ENCODE measurements around the gene TEX11.
A peak's percentile ranks its signal among the peaks of the same experiment; 100 is the strongest.
"Not testable (repeated sequence)": the region's sequence is repeated elsewhere in the genome, so short reads cannot be mapped to it uniquely, and the experiment has no call there.

The TEX11 gene

DNA sequence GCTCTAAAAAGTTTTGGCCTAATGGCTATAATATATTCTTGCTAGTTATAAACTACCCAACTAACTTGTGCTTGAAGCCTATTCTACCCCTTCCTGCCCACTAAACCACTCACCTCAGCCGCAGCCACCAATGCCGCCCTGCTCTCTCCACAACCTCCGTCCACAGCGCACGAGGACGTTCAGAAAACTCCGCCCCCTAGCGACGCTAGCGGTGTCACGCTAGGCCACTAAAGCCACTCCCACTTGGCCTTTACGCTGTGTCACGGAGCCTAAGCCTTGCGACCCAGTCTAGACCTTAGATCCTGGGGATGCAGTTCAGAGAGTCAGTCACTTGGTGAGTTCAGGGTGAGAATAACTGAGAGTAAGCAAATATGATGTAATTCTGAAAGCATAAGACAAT lies at the start of gene TEX11:
Gene TEX11 (minus strand): TSS at position 171 of the 400 bp plus-strand sequence. CDS start 922 bp downstream, outside the sequence.
- no peak for DNase-seq

DNA sequence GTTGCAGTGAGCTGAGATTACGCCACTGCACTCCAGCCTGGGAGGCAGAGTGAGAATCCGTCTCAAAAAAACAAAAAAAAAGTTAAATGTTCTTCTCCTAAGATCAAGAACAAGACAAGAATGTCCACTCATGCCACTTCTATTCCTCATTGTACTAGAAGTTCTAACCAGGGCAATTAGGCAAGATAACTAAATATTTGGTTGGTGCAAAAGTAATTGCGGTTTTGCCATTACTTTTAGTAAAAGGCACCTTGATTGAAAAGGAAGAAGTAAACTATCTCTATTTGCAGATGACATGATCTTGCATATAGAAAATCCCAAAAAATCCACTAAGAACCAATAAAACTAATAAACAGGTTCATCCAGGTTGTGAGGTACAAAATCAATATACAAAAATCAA lies 46.4 kb upstream of the TEX11 start:
- no peak for DNase-seq

- no peak for DNase-seq
Observed at GRCh38 chrX:70924294-70924911, 15.9 kb upstream of the TEX11 start.

- no peak for DNase-seq
Observed at GRCh38 chrX:70922774-70923473, 14.4 kb upstream of the TEX11 start.

- DNase-seq = no peak
Observed at GRCh38 chrX:70921709-70922352, 13.3 kb upstream of the TEX11 start.

DNA sequence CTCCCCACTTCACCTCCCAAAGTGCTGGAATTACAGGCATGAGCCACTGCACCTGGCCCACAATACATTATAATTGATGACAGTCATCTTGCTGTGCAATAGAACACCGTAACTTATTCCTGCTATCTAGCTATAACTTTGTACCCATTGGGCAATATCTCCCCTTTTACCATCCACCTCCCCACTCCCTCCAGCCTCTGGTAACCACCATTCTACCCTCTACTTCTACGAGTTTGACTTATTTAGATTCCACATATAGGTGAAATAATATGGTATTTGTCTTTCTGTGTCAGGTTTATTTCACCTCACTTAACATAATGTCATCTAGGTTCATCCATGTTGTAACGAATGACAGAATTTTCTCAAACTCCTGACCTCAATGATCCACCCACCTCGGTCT lies 8.2 kb upstream of the TEX11 start:
- DNase-seq = no peak

- no peak for DNase-seq
Observed at GRCh38 chrX:70907900-70908299, 611 bp downstream of the TEX11 start.

DNA sequence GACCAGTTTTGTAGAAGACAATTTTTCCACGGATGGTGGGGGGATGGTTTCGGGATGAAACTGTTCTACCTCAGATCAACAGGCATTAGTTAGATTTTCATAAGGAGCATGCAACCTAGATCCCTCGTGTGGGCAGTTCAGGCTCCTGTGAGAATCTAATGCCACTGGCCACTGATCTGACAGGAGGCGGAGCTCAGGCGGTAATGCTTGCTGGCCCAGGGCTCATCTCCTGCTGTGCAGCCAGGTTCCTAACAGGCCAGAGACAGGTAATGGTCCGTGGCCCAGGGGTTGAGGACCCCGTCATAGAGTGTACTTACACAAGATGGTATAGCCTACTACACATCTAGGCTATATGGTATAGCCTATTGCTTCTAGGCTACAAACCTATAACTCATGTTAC lies 7.0 kb downstream of the TEX11 start:
- no peak for DNase-seq

GRCh38 chrX:70890441-70890840 lies 18.1 kb downstream of the TEX11 start:
- not testable (repeated sequence) for DNase-seq

DNA sequence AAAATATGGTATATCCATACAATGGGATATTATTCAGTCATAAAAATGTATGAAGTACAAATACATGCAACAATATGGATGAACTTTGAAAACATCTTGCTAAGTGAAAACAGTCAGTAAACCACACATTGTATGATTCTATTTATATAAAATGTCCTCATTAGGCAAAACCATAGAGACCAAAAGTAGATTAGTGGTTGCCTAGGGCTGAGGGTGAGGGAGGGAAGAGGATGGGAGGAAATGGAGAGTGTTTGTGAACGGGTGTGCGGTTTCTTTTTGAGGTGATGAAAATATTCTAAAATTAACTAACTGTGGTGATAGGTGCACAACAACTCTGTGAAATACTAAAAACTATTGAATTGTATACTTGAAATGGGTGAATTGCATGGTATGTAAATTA lies 29.6 kb downstream of the TEX11 start:
- DNase-seq = no peak

GRCh38 chrX:70852294-70852693 lies 56.2 kb downstream of the TEX11 start:
- no peak for DNase-seq

- DNase-seq = not testable (repeated sequence)
Observed at GRCh38 chrX:70844081-70844480, 64.4 kb downstream of the TEX11 start.

DNA sequence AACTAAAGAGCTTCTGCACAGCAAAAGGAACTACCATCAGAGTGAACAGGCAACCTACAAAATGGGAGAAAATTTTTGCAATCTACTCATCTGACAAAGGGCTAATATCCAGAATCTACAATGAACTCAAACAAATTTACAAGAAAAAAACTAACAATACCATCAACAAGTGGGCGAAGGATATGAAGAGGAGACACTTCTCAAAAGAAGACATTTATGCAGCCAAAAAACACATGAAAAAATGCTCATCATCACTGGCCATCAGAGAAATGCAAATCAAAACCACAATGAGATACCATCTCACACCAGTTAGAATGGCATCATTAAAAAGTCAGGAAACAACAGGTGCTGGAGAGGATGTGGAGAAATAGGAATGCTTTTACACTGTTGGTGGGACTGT lies 64.9 kb downstream of the TEX11 start:
- DNase-seq = not testable (repeated sequence)

DNA sequence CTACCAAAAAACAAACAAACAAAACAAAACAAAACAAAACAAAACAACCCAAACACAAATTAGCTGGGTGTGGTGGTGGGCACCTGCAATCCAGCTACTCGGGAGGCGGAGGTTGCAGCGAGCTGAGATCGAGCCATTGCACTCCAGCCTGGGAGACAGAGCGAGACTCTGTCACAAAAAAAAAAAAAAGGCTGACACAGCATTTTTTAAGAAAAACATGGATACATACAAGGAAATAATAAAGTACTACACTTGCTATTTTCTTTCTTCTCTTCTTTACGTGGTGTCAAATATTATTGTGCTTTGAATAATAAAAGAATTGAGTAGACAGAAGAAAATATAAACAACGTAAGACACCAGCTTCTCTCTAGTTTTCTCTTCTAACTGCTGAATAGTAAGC lies 73.9 kb downstream of the TEX11 start:
- DNase-seq = no peak

DNA sequence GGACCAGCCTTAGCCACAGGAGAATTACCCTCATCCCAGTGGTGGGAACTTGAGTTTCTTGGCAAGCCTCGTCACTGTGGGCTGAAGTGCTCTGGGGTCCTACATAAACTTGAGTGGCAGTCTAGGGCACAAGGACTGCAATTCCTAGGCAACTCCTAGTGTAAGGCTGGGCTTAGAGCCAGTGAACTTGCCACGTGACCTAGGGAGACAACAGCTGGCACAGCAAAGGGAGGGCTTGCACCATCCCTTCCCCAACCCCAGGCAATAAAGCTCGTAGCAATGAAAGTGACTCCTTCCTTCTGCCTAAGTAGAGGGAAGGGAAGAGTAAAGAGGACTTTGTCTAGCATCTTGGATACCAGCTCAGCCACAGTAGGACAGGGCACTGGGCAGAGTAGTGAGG lies 81.8 kb downstream of the TEX11 start:
- no peak for DNase-seq

- DNase-seq = no peak
Observed at GRCh38 chrX:70825366-70825765, 83.1 kb downstream of the TEX11 start.

- no peak for DNase-seq
Observed at GRCh38 chrX:70808942-70809940, 99.3 kb downstream of the TEX11 start.

DNA sequence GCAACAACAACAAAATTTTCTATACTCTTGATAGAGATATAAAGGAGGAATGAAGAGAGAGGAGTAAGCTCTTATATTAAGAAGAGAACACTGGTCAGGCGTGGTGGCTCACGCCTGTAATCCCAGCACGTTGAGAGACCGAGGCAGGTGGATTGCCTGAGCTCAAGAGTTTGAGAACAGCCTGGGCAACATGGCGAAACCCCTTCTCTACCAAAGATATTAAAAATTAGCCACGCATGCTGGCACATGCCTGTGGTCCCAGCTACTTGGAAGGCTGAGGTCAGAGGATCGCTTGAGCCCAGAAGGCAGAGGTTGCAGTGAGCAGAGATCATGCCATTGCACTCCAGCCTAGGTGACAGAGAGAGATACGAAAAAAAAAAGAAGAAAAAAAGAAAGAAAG lies 102.4 kb downstream of the TEX11 start:
- no peak for DNase-seq

- not testable (repeated sequence) for DNase-seq
Observed at GRCh38 chrX:70796742-70797141, 111.8 kb downstream of the TEX11 start.

DNA sequence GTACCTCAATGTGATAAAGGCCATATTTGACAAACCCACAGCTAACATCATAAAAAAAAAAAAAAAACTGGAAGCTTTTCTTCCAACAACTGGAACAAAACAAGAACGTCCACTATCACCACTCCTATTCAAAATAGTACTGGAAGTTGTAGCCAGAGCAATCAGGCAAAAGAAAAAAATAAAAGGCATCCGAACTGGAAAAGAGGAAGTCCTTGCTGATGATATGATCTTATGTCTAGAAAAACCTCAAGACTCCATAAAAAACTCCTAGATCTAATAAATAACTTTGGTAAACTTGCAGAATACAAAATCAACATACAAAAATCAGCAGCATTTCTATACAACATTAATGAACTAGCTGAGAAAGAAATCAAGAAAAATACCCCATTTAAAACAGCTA lies 134.3 kb downstream of the TEX11 start:
- DNase-seq = no peak

GRCh38 chrX:70769659-70770227 lies 138.8 kb downstream of the TEX11 start:
- DNase-seq = peak in 1 of 6 experiments; percentile 4

- no peak for DNase-seq
Observed at GRCh38 chrX:70762285-70762684, 146.2 kb downstream of the TEX11 start.

DNA sequence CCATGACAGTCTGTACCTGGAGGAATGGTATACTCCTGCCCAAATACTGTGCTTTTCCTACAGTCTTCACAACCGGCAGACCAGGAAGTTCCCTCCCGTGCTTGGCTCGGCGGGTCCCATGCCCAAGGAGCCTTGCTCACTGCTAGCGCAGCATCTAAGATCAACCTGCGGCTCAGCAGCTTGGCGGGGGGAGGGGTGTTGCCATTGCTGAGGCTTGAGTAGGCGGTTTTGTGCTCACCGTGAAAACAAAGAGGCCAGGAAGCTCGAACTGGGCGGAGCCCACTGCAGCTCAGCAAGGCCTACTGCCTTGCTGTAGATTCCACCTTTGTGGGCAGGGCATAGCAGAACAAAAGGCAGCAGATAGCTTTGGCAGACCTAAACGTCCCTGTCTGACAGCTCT lies 152.7 kb downstream of the TEX11 start:
- peak in 4 of 6 experiments; percentile 4 to 61 (median 43) for DNase-seq

Measured in stimulated activated naive CD4-positive, alpha-beta T cell (primary cell).